PFSK-1 (cell line): ENCODE data around the gene CORO1C.

ENCODE experiments used
- FOXP2 ChIP-seq: optimal IDR thresholded peaks from 2 replicates; pipeline ENCODE3; 2011; ENCODE audit warnings: borderline replicate concordance, control low read depth, inconsistent platforms; ENCODE audit not compliant: insufficient read depth; ENCODE audit errors: extremely low read length, extremely low read depth
- POLR2AphosphoS5 ChIP-seq: IDR thresholded peaks from 2 replicates; pipeline ENCODE4 v1.6.1; 2012; ENCODE audit warnings: low read depth, mild to moderate bottlenecking, control low read depth, low read length, moderate library complexity
- REST ChIP-seq, 2 experiments: IDR thresholded peaks; 2 replicates each; pipeline versions ENCODE4 v1.6.1 to v1.8.0; 2011 to 2012; ENCODE audit warnings: low read depth in 2 of 2, low read length in 2 of 2, control low read depth in 1 of 2, inconsistent platforms in 1 of 2, mild to moderate bottlenecking in 1 of 2, moderate library complexity in 1 of 2; ENCODE audit not compliant: insufficient read depth in 1 of 2
- SIN3A ChIP-seq: IDR thresholded peaks from 2 replicates; pipeline ENCODE4 v1.6.1; 2012; ENCODE audit warnings: mild to moderate bottlenecking, low read length, moderate library complexity, borderline replicate concordance; ENCODE audit not compliant: insufficient read depth
- TAF1 ChIP-seq: IDR thresholded peaks from 2 replicates; pipeline ENCODE4 v1.6.1; 2012; ENCODE audit warnings: low read length, control low read depth, borderline replicate concordance; ENCODE audit not compliant: insufficient read depth

The CORO1C gene

GRCh38 chr12:108633534-108634248, 97.6 kb downstream of the CORO1C start, which contains the start of gene SELPLG:
TSS of gene SELPLG (minus strand) at chr12:108633894. CDS start at chr12:108624307, 9,587 bp downstream.
- TF ChIP-seq SIN3A = no peak
- no peak for TF ChIP-seq FOXP2
- no peak for TF ChIP-seq TAF1
- TF ChIP-seq POLR2AphosphoS5 = no peak
- no peak for TF ChIP-seq REST (IDR thresholded peaks at IDR 0.05; ENCODE audit: insufficient read depth in 1 of 2, low read depth in 2 of 2, low read length in 2 of 2)

GRCh38 chr12:108633081-108633533, 98.2 kb downstream of the CORO1C start:
- TF ChIP-seq TAF1 (no peak), REST (IDR thresholded peaks at IDR 0.05; ENCODE audit: insufficient read depth in 1 of 2, low read depth in 2 of 2, low read length in 2 of 2) (no peak), SIN3A (no peak), POLR2AphosphoS5 (no peak), FOXP2 (no peak)

- TF ChIP-seq FOXP2 (no peak), REST (IDR thresholded peaks at IDR 0.05; ENCODE audit: insufficient read depth in 1 of 2, low read depth in 2 of 2, low read length in 2 of 2) (no peak), TAF1 (no peak), POLR2AphosphoS5 (no peak), SIN3A (no peak)
Observed at GRCh38 chr12:108630481-108631207, 100.7 kb downstream of the CORO1C start.

GRCh38 chr12:108629824-108630476, 101.4 kb downstream of the CORO1C start:
- TF ChIP-seq FOXP2 (no peak), SIN3A (no peak), TAF1 (no peak), REST (IDR thresholded peaks at IDR 0.05; ENCODE audit: insufficient read depth in 1 of 2, low read depth in 2 of 2, low read length in 2 of 2) (no peak), POLR2AphosphoS5 (no peak)
